DOHH2 (cell line): ENCODE data around the gene OPRL1.

Experiments used
- EZH2phosphoT487 ChIP-seq: fragments of 200-600 bp; sonication (generic); IDR thresholded peaks from 2 replicates; pipeline ENCODE4 v1.6.1; 2017; ENCODE audit warnings: borderline replicate concordance, mild to moderate bottlenecking, antibody characterized with exemption, low read length, moderate library complexity, mixed read lengths
- TF ChIP-seq, protein P1 (sequence below): fragments of 200-600 bp; sonication (generic); IDR thresholded peaks from one replicate; pipeline ENCODE4 v1.5.1; 2014; ENCODE audit warnings: antibody characterized with exemption, mild to moderate bottlenecking, low read depth, low read length; ENCODE audit not compliant: poor library complexity, severe bottlenecking

GRCh38 chr20:64095927-64096326, 16.0 kb downstream of the OPRL1 start:
- TF ChIP-seq, protein P1, sequence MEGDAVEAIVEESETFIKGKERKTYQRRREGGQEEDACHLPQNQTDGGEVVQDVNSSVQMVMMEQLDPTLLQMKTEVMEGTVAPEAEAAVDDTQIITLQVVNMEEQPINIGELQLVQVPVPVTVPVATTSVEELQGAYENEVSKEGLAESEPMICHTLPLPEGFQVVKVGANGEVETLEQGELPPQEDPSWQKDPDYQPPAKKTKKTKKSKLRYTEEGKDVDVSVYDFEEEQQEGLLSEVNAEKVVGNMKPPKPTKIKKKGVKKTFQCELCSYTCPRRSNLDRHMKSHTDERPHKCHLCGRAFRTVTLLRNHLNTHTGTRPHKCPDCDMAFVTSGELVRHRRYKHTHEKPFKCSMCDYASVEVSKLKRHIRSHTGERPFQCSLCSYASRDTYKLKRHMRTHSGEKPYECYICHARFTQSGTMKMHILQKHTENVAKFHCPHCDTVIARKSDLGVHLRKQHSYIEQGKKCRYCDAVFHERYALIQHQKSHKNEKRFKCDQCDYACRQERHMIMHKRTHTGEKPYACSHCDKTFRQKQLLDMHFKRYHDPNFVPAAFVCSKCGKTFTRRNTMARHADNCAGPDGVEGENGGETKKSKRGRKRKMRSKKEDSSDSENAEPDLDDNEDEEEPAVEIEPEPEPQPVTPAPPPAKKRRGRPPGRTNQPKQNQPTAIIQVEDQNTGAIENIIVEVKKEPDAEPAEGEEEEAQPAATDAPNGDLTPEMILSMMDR, result no peak
- TF ChIP-seq EZH2phosphoT487, result no peak
